ENCODE data around the gene SLC25A20. TPM values are rescaled to one million over a fixed set of nuclear protein-coding genes. Genes with fewer than 3 reads are reported as not detected.

Gene SLC25A20
- total and polyA plus RNA-seq, 4 donors: 36.9 to 223 (median 86.5) TPM

DNA sequence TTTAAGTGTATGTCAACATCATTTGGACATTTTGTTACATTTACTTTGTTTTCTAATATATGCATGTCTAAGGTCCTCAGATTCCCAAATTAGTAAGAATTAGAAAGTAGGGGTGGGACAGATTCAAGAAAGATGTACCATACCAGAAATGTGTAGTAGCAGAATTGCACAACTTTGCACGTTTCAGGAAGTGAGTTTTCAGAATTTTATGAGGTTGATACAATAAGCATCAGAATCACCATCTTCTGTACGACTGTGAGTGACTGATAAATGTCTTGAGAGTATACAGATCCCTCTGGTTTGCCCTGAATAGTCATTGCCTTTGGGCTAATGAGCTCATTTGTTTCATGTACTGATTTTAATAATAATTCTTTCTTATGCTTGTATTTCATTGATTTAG, 29.2 kb upstream of the SLC25A20 start:
- WGBS: 50% methylated on average over 2 of the region's 2 CpGs
- Histone ChIP-seq H3K27ac (ENCODE audit: low read depth in 1 of 2, low read length in 2 of 2) (no peak overlapping the region), H3K9ac (ENCODE audit: low read depth in 1 of 2, low read length in 2 of 2) (no peak overlapping the region), H3K4me1 (ENCODE audit: control insufficient read depth in 4 of 4, insufficient read depth in 4 of 4, low read length in 3 of 4) (peaks cover 5 to 30% (median 24%) of the 10 kb centered on the region in 4 donors), H3K4me3 (ENCODE audit: low read depth in 1 of 3, low read length in 3 of 3) (no peak overlapping the region), H3K9me3 (ENCODE audit: control insufficient read depth in 4 of 4, low read length in 3 of 4) (no peaks in the 10 kb centered on the region), H3K27me3 (ENCODE audit: control insufficient read depth in 4 of 4, insufficient read depth in 4 of 4, low read length in 3 of 4) (no peaks in the 10 kb centered on the region), H3K36me3 (ENCODE audit: control insufficient read depth in 4 of 4, insufficient read depth in 3 of 4, low read depth in 1 of 4, low read length in 3 of 4) (peaks cover 0 to 18% (median 11%) of the 10 kb centered on the region in 4 donors)
- DNase-seq (ENCODE audit: low spot score): no peak
- TF ChIP-seq REST (IDR thresholded peaks at IDR 0.05) (no peak), HNF4A (conservative IDR thresholded peaks at IDR 0.05) (no peak), HNF4G (IDR thresholded peaks at IDR 0.05) (no peak), NR2F2 (IDR thresholded peaks at IDR 0.05) (no peak), TAF1 (conservative IDR thresholded peaks at IDR 0.05) (no peak), FOXA2 (IDR thresholded peaks at IDR 0.05) (no peak), JUND (IDR thresholded peaks at IDR 0.05) (no peak)

GRCh38 chr3:48926425-48927392, 28.0 kb upstream of the SLC25A20 start:
- H3K27me3 ChIP-seq (ENCODE audit: control insufficient read depth in 4 of 4, insufficient read depth in 4 of 4, low read length in 3 of 4): no peaks in the 10 kb centered on the region
- H3K9ac ChIP-seq (ENCODE audit: low read depth in 1 of 2, low read length in 2 of 2): no peak overlapping the region
- WGBS: 54% methylated on average over 11 of the region's 11 CpGs
- H3K4me3 ChIP-seq (ENCODE audit: low read depth in 1 of 3, low read length in 3 of 3): no peak overlapping the region
- H3K27ac ChIP-seq (ENCODE audit: low read depth in 1 of 2, low read length in 2 of 2): peak overlapping the region in 1 of 2 donors; percentile 1
- no peak for DNase-seq (ENCODE audit: low spot score)
- H3K36me3 ChIP-seq (ENCODE audit: control insufficient read depth in 4 of 4, insufficient read depth in 3 of 4, low read depth in 1 of 4, low read length in 3 of 4): peaks cover 0 to 19% (median 10%) of the 10 kb centered on the region in 4 donors
- no peaks in the 10 kb centered on the region for H3K9me3 ChIP-seq (ENCODE audit: control insufficient read depth in 4 of 4, low read length in 3 of 4)
- no peak for TF ChIP-seq TAF1 (conservative IDR thresholded peaks at IDR 0.05)
- no peak for TF ChIP-seq RAD21 (IDR thresholded peaks at IDR 0.05)
- TF ChIP-seq REST (IDR thresholded peaks at IDR 0.05): no peak
- TF ChIP-seq EGR1 (IDR thresholded peaks at IDR 0.05; ENCODE audit: low read depth in 2 of 2): no peak
- no peak for TF ChIP-seq FOXA1 (IDR thresholded peaks at IDR 0.05)
- TF ChIP-seq, protein P1, sequence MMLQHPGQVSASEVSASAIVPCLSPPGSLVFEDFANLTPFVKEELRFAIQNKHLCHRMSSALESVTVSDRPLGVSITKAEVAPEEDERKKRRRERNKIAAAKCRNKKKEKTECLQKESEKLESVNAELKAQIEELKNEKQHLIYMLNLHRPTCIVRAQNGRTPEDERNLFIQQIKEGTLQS (IDR thresholded peaks at IDR 0.05): no peak
- TF ChIP-seq, protein P2, sequence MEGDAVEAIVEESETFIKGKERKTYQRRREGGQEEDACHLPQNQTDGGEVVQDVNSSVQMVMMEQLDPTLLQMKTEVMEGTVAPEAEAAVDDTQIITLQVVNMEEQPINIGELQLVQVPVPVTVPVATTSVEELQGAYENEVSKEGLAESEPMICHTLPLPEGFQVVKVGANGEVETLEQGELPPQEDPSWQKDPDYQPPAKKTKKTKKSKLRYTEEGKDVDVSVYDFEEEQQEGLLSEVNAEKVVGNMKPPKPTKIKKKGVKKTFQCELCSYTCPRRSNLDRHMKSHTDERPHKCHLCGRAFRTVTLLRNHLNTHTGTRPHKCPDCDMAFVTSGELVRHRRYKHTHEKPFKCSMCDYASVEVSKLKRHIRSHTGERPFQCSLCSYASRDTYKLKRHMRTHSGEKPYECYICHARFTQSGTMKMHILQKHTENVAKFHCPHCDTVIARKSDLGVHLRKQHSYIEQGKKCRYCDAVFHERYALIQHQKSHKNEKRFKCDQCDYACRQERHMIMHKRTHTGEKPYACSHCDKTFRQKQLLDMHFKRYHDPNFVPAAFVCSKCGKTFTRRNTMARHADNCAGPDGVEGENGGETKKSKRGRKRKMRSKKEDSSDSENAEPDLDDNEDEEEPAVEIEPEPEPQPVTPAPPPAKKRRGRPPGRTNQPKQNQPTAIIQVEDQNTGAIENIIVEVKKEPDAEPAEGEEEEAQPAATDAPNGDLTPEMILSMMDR (IDR thresholded peaks at IDR 0.05; ENCODE audit: low read depth, low read length, missing input control): no peak
- peak; percentile 6 to 21 for TF ChIP-seq RXRA (IDR thresholded peaks at IDR 0.05)
- TF ChIP-seq ZBTB33 (IDR thresholded peaks at IDR 0.05): no peak
- TF ChIP-seq NR2F2 (IDR thresholded peaks at IDR 0.05): no peak
- peak in 1 of 2 donors; percentile 28 for TF ChIP-seq JUND (IDR thresholded peaks at IDR 0.05)
- peak; percentile 38 to 54 for TF ChIP-seq HNF4A (conservative IDR thresholded peaks at IDR 0.05)
- TF ChIP-seq SP1 (IDR thresholded peaks at IDR 0.05): no peak
- H3K4me1 ChIP-seq (ENCODE audit: control insufficient read depth in 4 of 4, insufficient read depth in 4 of 4, low read length in 3 of 4): peaks cover 5 to 30% (median 24%) of the 10 kb centered on the region in 4 donors
